Kidney (tissue), 14 donors: ENCODE results near the gene GPR150. TPM values are rescaled to one million over a fixed set of nuclear protein-coding genes. Genes with fewer than 3 reads are reported as not detected.

Experiments
- DNase-seq, 5 donors: peaks; one replicate each; pipeline ENCODE4 v3.0.0-alpha.2; 2013 to 2020
- FAIRE-seq: peaks from 2 replicates; lab custom pipeline; 2012; peaks lifted over from hg19 to GRCh38; lab: Jason Lieb, UNC
- H3K27ac ChIP-seq, 2 donors: one replicate each; pipeline ENCODE4 v1.7.0; 2013; ENCODE audit warnings: low read depth in 2 of 2, low read length in 2 of 2, inconsistent platforms in 1 of 2
- H3K27me3 ChIP-seq: one replicate; pipeline ENCODE4 v1.7.1; 2013; ENCODE audit warnings: low read length, inconsistent platforms; ENCODE audit not compliant: control insufficient read depth, insufficient read depth
- H3K36me3 ChIP-seq, 3 donors: one replicate each; pipeline versions ENCODE4 v1.7.0 to v1.7.1; 2013; ENCODE audit warnings: low read length in 3 of 3, control low read depth in 1 of 3, inconsistent platforms in 1 of 3; ENCODE audit not compliant: insufficient read depth in 3 of 3, control insufficient read depth in 2 of 3
- H3K4me1 ChIP-seq, 3 donors: one replicate each; pipeline versions ENCODE4 v1.7.0 to v1.7.1; 2013; ENCODE audit warnings: low read length in 3 of 3, inconsistent platforms in 1 of 3, low read depth in 1 of 3; ENCODE audit not compliant: control insufficient read depth in 2 of 3, insufficient read depth in 2 of 3
- H3K4me3 ChIP-seq, 3 donors: one replicate each; pipeline versions ENCODE4 v1.7.0 to v1.8.1; 2013; ENCODE audit warnings: low read length in 3 of 3, control low read depth in 1 of 3, inconsistent platforms in 1 of 3
- H3K9ac ChIP-seq, 3 donors: one replicate each; pipeline versions ENCODE4 v1.7.0 to v1.7.1; 2013; ENCODE audit warnings: low read length in 3 of 3, control low read depth in 1 of 3, inconsistent platforms in 1 of 3
- H3K9me3 ChIP-seq, 3 donors: one replicate each; pipeline versions ENCODE4 v1.7.0 to v1.7.1; 2013; ENCODE audit warnings: low read length in 3 of 3, control low read depth in 1 of 3, inconsistent platforms in 1 of 3; ENCODE audit not compliant: control insufficient read depth in 2 of 3, insufficient read depth in 1 of 3
- CTCF ChIP-seq: IDR thresholded peaks from 3 replicates; pipeline ENCODE4 v1.5.1; 2012; ENCODE audit warnings: mild to moderate bottlenecking, moderate library complexity, borderline replicate concordance; ENCODE audit not compliant: insufficient read depth; ENCODE audit errors: extremely low read depth
- intact Hi-C: fragments of 100-400 bp; cut with DNase I; formaldehyde crosslinking; loops from one replicate; pipeline ENCODE4 v1.11.1; 2022
- polyA plus RNA-seq: library from polyadenylated mRNA; stranded (reverse); fragments of 350-450 nt; fragmentation: Illumina TruSeq; extraction: RNeasy Lipid Tissue Mini Kit (QIAGEN cat#74804); gene quantifications from one replicate; pipeline ENCODE4 v1.2.3, GENCODE V29; 2014; ENCODE audit warnings: low read depth, low replicate concordance; ENCODE audit not compliant: insufficient read depth
- total RNA-seq: library from RNA; stranded (reverse); fragmentation: NEBNext Ultra II Directional; extraction: Animal tissue kit (Norgen Biotek cat#: 25700); gene quantifications from one replicate; pipeline ENCODE4 v1.2.1, GENCODE V29; 2021
- donor health status: control.
- donor health status: control.
- donor health status: control.
- donor health status: control.
- donor health status: control.
- donor health status: DM: yes; HTN: yes; CAD: no.
- donor health status: Normal renal cell carcinoma (clear cell type).

Gene GPR150
- total and polyA plus RNA-seq, 2 donors from 2014 or later: 0.16 to 0.19 TPM

- H3K9ac ChIP-seq: no peak overlapping the region
- DNase-seq: no peak
- no peak for TF ChIP-seq CTCF
- no peaks in the 10 kb centered on the region for H3K9me3 ChIP-seq
- no peak overlapping the region for H3K4me3 ChIP-seq
- no peaks in the 10 kb centered on the region for H3K27me3 ChIP-seq
- FAIRE-seq: no peak
- intact Hi-C loops: no loop called here
- no peaks in the 10 kb centered on the region for H3K4me1 ChIP-seq
- H3K36me3 ChIP-seq: no peaks in the 10 kb centered on the region
- no peak overlapping the region for H3K27ac ChIP-seq
Measured at GRCh38 chr5:95669985-95670384, 50.1 kb downstream of the GPR150 start.

- intact Hi-C loops: no loop called here
- no peaks in the 10 kb centered on the region for H3K27me3 ChIP-seq
- H3K4me1 ChIP-seq: no peaks in the 10 kb centered on the region
- no peak for TF ChIP-seq CTCF
- no peaks in the 10 kb centered on the region for H3K9me3 ChIP-seq
- H3K4me3 ChIP-seq: no peak overlapping the region
- H3K36me3 ChIP-seq: no peaks in the 10 kb centered on the region
- no peak for DNase-seq
- H3K27ac ChIP-seq: no peak overlapping the region
- FAIRE-seq: no peak
- H3K9ac ChIP-seq: no peak overlapping the region
Measured at GRCh38 chr5:95670568-95670967, 50.7 kb downstream of the GPR150 start.

Other genes starting within 250 kb of the GPR150 start
- 1.9 TPM for gene FAM81B, start 228.7 kb upstream of the GPR150 start, total RNA-seq
- gene FAM81B, start 228.7 kb upstream of the GPR150 start, polyA plus RNA-seq: 2.3 TPM
- gene SKIC3, start 65.1 kb upstream of the GPR150 start, total RNA-seq: 72.9 TPM
- 13.3 TPM for gene SKIC3, start 65.1 kb upstream of the GPR150 start, polyA plus RNA-seq
- 5.9 TPM for gene ARSK, start 65.0 kb upstream of the GPR150 start, total RNA-seq
- 4.5 TPM for gene ARSK, start 65.0 kb upstream of the GPR150 start, polyA plus RNA-seq
- 2.6 TPM for gene RFESD, start 26.7 kb downstream of the GPR150 start, total RNA-seq
- gene RFESD, start 26.7 kb downstream of the GPR150 start, polyA plus RNA-seq: 4.0 TPM
- 1.0 TPM for gene SPATA9, start 62.9 kb downstream of the GPR150 start, total RNA-seq
- gene SPATA9, start 62.9 kb downstream of the GPR150 start, polyA plus RNA-seq: 1.1 TPM
- 54.5 TPM for gene RHOBTB3, start 111.2 kb downstream of the GPR150 start, total RNA-seq
- 22.5 TPM for gene RHOBTB3, start 111.2 kb downstream of the GPR150 start, polyA plus RNA-seq
- gene GLRX, start 202.6 kb downstream of the GPR150 start, total RNA-seq: 57.4 TPM
- gene GLRX, start 202.6 kb downstream of the GPR150 start, polyA plus RNA-seq: 324 TPM